ENCODE measurements around the gene TFAP2D. TPM values are rescaled to one million over a fixed set of nuclear protein-coding genes. Genes with fewer than 3 reads are reported as not detected.
A peak's percentile ranks its signal among the peaks of the same experiment; 100 is the strongest.

TFAP2D gene
- polyA plus RNA-seq, 1 donor from 2014 or later, result not detected

GRCh38 chr6:50714487-50715379 lies 1.4 kb downstream of the TFAP2D start:
- no peak overlapping the region for H3K4me2 ChIP-seq (ENCODE audit: low read length)
- H2AFZ ChIP-seq (ENCODE audit: low read depth, low read length), result no peak overlapping the region
- H3K9me2 ChIP-seq (ENCODE audit: insufficient read depth, low read length), result no peaks in the 10 kb centered on the region
- no peaks in the 10 kb centered on the region for H3K79me2 ChIP-seq (replicated peaks; ENCODE audit: insufficient read depth, low read length)
- H3K4me3 ChIP-seq (ENCODE audit: low read length), result peak overlapping the region; percentile 15
- TF ChIP-seq EZH2 (IDR thresholded peaks at IDR 0.05; ENCODE audit: borderline replicate concordance, insufficient read depth, low read length, poor library complexity, severe bottlenecking), result peak; percentile 70
- no peak for TF ChIP-seq RAD21 (conservative IDR thresholded peaks at IDR 0.05)
- no peaks in the 10 kb centered on the region for H3K36me3 ChIP-seq (ENCODE audit: insufficient read depth, low read length)
- no peaks in the 10 kb centered on the region for H4K20me1 ChIP-seq (ENCODE audit: insufficient read depth)
- H3K9ac ChIP-seq (ENCODE audit: low read length), result no peak overlapping the region
- H3K9me3 ChIP-seq (ENCODE audit: low read length), result peaks cover 3% of the 10 kb centered on the region
- H3F3A ChIP-seq (ENCODE audit: insufficient read depth, low read length, poor library complexity, severe bottlenecking), result no peaks in the 10 kb centered on the region
- H3K27me3 ChIP-seq (ENCODE audit: insufficient read depth, low read depth, low read length), result peaks cover 100% of the 10 kb centered on the region
- no peak overlapping the region for H3K27ac ChIP-seq (ENCODE audit: low read length)

GRCh38 chr6:50716899-50717509 lies 3.7 kb downstream of the TFAP2D start:
- H3K9me2 ChIP-seq (ENCODE audit: insufficient read depth, low read length), result no peaks in the 10 kb centered on the region
- no peaks in the 10 kb centered on the region for H3K79me2 ChIP-seq (replicated peaks; ENCODE audit: insufficient read depth, low read length)
- H3K4me2 ChIP-seq (ENCODE audit: low read length), result no peak overlapping the region
- no peak overlapping the region for H3K27ac ChIP-seq (ENCODE audit: low read length)
- no peak overlapping the region for H3K9ac ChIP-seq (ENCODE audit: low read length)
- no peaks in the 10 kb centered on the region for H3K9me3 ChIP-seq (ENCODE audit: low read length)
- no peaks in the 10 kb centered on the region for H3F3A ChIP-seq (ENCODE audit: insufficient read depth, low read length, poor library complexity, severe bottlenecking)
- H3K4me3 ChIP-seq (ENCODE audit: low read length), result no peak overlapping the region
- H3K27me3 ChIP-seq (ENCODE audit: insufficient read depth, low read depth, low read length), result peaks cover 100% of the 10 kb centered on the region
- no peaks in the 10 kb centered on the region for H4K20me1 ChIP-seq (ENCODE audit: insufficient read depth)
- TF ChIP-seq POLR2AphosphoS5 (IDR thresholded peaks at IDR 0.05), result peak; percentile 27
- no peak for TF ChIP-seq RAD21 (conservative IDR thresholded peaks at IDR 0.05)
- H3K36me3 ChIP-seq (ENCODE audit: insufficient read depth, low read length), result no peaks in the 10 kb centered on the region
- no peak overlapping the region for H2AFZ ChIP-seq (ENCODE audit: low read depth, low read length)

GRCh38 chr6:50717734-50718457 lies 4.6 kb downstream of the TFAP2D start:
- no peaks in the 10 kb centered on the region for H4K20me1 ChIP-seq (ENCODE audit: insufficient read depth)
- no peaks in the 10 kb centered on the region for H3K79me2 ChIP-seq (replicated peaks; ENCODE audit: insufficient read depth, low read length)
- no peak overlapping the region for H3K27ac ChIP-seq (ENCODE audit: low read length)
- no peak overlapping the region for H3K4me3 ChIP-seq (ENCODE audit: low read length)
- no peak overlapping the region for H2AFZ ChIP-seq (ENCODE audit: low read depth, low read length)
- H3F3A ChIP-seq (ENCODE audit: insufficient read depth, low read length, poor library complexity, severe bottlenecking), result no peaks in the 10 kb centered on the region
- H3K27me3 ChIP-seq (ENCODE audit: insufficient read depth, low read depth, low read length), result peaks cover 100% of the 10 kb centered on the region
- H3K9ac ChIP-seq (ENCODE audit: low read length), result no peak overlapping the region
- H3K4me2 ChIP-seq (ENCODE audit: low read length), result no peak overlapping the region
- H3K36me3 ChIP-seq (ENCODE audit: insufficient read depth, low read length), result no peaks in the 10 kb centered on the region
- TF ChIP-seq REST (IDR thresholded peaks at IDR 0.05; ENCODE audit: borderline replicate concordance) (no peak), SMC3 (conservative IDR thresholded peaks at IDR 0.05; ENCODE audit: poor library complexity) (no peak), EP300 (conservative IDR thresholded peaks at IDR 0.05; ENCODE audit: poor library complexity, severe bottlenecking) (no peak)
- no peaks in the 10 kb centered on the region for H3K9me2 ChIP-seq (ENCODE audit: insufficient read depth, low read length)
- no peaks in the 10 kb centered on the region for H3K9me3 ChIP-seq (ENCODE audit: low read length)

Data from neural cell (in vitro differentiated cells).